RWPE2 (cell line): Measurements from ENCODE around the gene RPL22.

Experiments used
- ATAC-seq: fragments of 200-7000 bp; cut with Tn5 transposase; 3 replicates; pipeline ENCODE4 v1.9.1; 2021; ENCODE audit warnings: low read depth
- DNase-seq: peaks from one replicate; pipeline ENCODE4 v3.0.0-alpha.2; 2020; ENCODE audit warnings: low spot score
- H3K27ac ChIP-seq: fragments of 450-650 bp; 2 replicates; pipeline ENCODE4 v1.5.1; 2017; ENCODE audit warnings: mild to moderate bottlenecking; ENCODE audit not compliant: poor library complexity, severe bottlenecking
- H3K27me3 ChIP-seq: fragments of 250-450 bp; sonication (Bioruptor Pico); 2 replicates; pipeline ENCODE4 v1.5.1; 2021; ENCODE audit warnings: mild to moderate bottlenecking, moderate library complexity; ENCODE audit not compliant: insufficient read depth, poor library complexity, severe bottlenecking
- H3K36me3 ChIP-seq: fragments of 250-450 bp; sonication (Bioruptor Pico); 2 replicates; pipeline ENCODE4 v1.5.1; 2020; ENCODE audit warnings: low read depth, mild to moderate bottlenecking, moderate library complexity
- H3K4me1 ChIP-seq: fragments of 250-450 bp; sonication (Bioruptor Pico); 2 replicates; pipeline ENCODE4 v1.5.1; 2021; ENCODE audit warnings: mild to moderate bottlenecking, moderate library complexity; ENCODE audit not compliant: insufficient read depth, poor library complexity, severe bottlenecking
- H3K4me3 ChIP-seq: fragments of 250-450 bp; sonication (Bioruptor Pico); 2 replicates; pipeline ENCODE4 v1.5.1; 2021; ENCODE audit warnings: mild to moderate bottlenecking, moderate library complexity; ENCODE audit not compliant: severe bottlenecking
- H3K9me3 ChIP-seq: fragments of 250-450 bp; sonication (Bioruptor Pico); 2 replicates; pipeline ENCODE4 v1.5.1; 2021; ENCODE audit warnings: mild to moderate bottlenecking, moderate library complexity; ENCODE audit not compliant: severe bottlenecking
- TF ChIP-seq, protein P1 (sequence below): fragments of 450-650 bp; IDR thresholded peaks from one replicate; pipeline ENCODE4 v1.5.1; 2017; ENCODE audit warnings: mild to moderate bottlenecking, moderate library complexity; ENCODE audit not compliant: poor library complexity, severe bottlenecking

RPL22 gene

DNA sequence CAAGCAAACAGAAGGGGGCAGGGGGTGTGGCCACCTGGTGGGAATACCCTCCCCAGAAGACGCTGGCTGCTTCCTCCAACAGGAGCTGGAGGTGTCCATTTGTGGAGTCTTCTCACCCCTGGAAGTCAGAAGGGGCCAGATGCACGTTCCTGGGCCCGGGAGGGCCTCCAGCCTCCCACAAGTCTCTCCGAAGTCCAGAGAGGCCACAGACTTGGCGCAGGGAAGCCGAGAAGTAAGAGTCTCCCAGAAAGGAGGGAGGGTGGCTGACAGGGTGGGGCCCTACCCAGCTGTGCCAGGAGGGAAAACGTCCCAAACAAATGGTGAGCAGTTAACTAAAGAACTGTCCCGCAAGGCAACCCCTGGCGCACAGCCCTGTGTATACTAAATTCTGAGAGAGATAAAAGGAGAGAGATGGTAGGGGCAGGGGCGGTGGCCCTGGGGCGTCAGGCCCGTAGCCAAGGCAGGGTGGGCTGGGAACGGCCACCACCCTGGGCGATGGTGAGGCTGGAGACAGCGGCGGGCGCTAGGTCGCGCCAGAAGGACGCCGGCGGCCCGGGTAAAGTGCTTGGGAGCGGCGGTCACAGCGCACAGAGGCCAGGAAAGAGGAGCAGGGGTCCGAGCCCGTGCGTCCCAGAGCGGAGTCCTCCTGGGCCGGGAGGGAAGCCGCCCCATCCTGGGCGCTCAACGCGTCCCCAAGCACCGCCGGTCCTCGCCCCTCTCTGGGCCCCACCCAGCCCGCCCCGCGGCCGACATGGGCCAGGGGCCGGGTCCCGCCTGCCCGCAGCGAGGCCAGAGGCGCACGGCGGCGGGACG, 20.4 kb downstream of the RPL22 start:
- H3K4me1 ChIP-seq, result no peaks in the 10 kb centered on the region
- no peaks in the 10 kb centered on the region for H3K9me3 ChIP-seq
- H3K36me3 ChIP-seq, result no peaks in the 10 kb centered on the region
- ATAC-seq (peak; percentile 22; the same call in 2 of the 3 replicates), DNase-seq (no peak)
- no peak overlapping the region for H3K27ac ChIP-seq
- H3K27me3 ChIP-seq, result peaks cover 29% of the 10 kb centered on the region
- TF ChIP-seq, protein P1, sequence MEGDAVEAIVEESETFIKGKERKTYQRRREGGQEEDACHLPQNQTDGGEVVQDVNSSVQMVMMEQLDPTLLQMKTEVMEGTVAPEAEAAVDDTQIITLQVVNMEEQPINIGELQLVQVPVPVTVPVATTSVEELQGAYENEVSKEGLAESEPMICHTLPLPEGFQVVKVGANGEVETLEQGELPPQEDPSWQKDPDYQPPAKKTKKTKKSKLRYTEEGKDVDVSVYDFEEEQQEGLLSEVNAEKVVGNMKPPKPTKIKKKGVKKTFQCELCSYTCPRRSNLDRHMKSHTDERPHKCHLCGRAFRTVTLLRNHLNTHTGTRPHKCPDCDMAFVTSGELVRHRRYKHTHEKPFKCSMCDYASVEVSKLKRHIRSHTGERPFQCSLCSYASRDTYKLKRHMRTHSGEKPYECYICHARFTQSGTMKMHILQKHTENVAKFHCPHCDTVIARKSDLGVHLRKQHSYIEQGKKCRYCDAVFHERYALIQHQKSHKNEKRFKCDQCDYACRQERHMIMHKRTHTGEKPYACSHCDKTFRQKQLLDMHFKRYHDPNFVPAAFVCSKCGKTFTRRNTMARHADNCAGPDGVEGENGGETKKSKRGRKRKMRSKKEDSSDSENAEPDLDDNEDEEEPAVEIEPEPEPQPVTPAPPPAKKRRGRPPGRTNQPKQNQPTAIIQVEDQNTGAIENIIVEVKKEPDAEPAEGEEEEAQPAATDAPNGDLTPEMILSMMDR, result no peak
- H3K4me3 ChIP-seq, result peak overlapping the region; percentile 32

DNA sequence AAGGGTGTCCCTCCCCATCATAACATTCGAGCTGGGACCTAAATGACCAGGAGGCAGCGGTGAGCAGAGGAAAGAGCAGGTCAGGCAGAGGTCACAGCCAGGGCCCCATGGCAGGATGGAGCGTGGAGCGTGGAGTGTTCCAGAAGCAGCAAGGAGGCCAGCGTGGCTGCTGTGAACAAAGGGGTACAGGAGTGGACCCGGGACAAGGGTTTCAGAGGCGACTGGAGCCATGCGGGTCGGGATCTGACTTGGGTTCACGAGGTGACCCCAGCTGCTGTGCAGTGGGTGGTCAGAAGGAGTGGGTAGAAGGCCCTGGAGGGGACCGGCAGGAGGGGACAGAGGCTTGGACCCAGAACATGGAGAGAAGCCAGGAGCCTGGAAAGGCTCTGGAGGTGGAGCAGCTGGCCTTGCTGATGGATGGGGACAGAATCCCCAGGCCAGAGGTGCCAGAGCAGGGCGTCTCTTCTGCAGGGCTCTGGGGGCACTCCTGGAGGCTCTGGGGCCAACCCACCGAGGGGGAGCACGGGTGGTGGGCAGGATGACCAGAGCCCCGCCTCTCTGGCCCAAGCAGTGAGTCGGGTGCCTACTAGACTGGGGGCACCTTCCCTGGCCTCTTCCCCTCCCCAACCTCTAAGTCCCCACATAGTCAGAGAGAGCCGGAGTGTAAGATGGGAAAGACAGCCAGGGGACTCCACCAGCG, 21.6 kb downstream of the RPL22 start:
- peaks cover 29% of the 10 kb centered on the region for H3K27me3 ChIP-seq
- no peak for ATAC-seq
- TF ChIP-seq, protein P1, result no peak

DNA sequence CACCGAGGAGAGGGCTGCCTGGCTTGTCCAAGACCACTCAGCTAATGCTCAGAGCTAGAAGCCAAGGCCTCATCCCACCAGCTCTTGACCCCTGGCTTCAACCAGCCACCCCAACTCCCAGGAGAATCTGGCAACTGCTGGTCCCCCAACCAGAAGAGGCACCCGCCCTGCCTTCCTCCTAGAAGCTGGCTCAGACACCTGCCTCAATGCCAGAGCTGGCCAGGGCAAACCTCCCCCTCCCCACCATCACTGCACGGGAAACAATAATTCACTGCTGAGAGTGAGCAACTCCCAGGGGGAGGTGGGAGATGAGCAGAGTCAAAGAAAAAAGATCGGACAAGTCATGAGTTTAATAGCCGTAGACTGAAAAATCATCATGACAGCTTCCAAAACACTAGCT, 22.6 kb downstream of the RPL22 start:
- ATAC-seq, result no peak
- Histone ChIP-seq H3K4me3 (no peak overlapping the region), H3K9me3 (no peaks in the 10 kb centered on the region), H3K4me1 (no peaks in the 10 kb centered on the region), H3K27me3 (peaks cover 29% of the 10 kb centered on the region), H3K27ac (no peak overlapping the region), H3K36me3 (no peaks in the 10 kb centered on the region)
- DNase-seq, result no peak
- TF ChIP-seq, protein P1, result no peak

More for the DNA sequence above, 21.6 kb downstream of the RPL22 start:
- Histone ChIP-seq H3K9me3 (no peaks in the 10 kb centered on the region), H3K4me1 (no peaks in the 10 kb centered on the region), H3K36me3 (no peaks in the 10 kb centered on the region), H3K27ac (no peak overlapping the region), H3K4me3 (no peak overlapping the region)
- no peak for DNase-seq

DNA sequence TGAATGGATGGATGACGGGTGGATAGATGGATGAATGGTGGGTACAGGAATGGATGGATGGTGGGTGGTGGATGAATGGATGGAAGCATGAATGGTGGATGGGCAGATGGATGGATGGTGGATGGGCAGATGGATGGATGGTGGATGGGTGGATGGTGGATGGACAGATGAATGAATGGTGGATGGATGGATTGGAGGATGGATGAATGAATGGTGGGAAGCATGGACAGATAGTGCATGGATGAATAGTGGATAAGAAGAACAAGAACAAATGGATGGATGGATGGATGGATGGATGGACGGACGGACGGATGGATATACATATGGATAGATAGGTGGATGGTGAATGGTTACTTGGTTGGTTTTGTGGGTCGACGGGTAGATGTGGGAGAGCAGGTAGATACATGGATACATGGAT, 24.0 kb downstream of the RPL22 start:
- no peak for DNase-seq
- Histone ChIP-seq H3K27ac (no peak overlapping the region), H3K27me3 (peaks cover 19% of the 10 kb centered on the region), H3K4me3 (no peak overlapping the region), H3K9me3 (no peaks in the 10 kb centered on the region), H3K4me1 (no peaks in the 10 kb centered on the region), H3K36me3 (no peaks in the 10 kb centered on the region)
- no peak for ATAC-seq
- TF ChIP-seq, protein P1, result no peak
